PC-3 (cell line): ENCODE results near the gene CA7. TPM values are rescaled to one million over a fixed set of nuclear protein-coding genes. Genes with fewer than 3 reads are reported as not detected.

Source experiments
- ATAC-seq: fragments of 200-7000 bp; cut with Tn5 transposase; 2 replicates; pipeline ENCODE4 v1.9.1; 2020; ENCODE audit warnings: mild to moderate bottlenecking, moderate library complexity
- BruUV-seq: library from RNA; stranded (reverse); fragments of 400-500 nt; replicated peaks from 2 replicates; lab custom pipeline; 2021; lab: Mats Ljungman, UMichigan
- CTCF ChIA-PET: fragments of 300-600 bp; sonication (Branson Sonifier 250); formaldehyde crosslinking; loops from one replicate; lab custom pipeline; 2022; ENCODE audit warnings: antibody characterized with exemption; lab: Charles Lee
- POLR2A ChIA-PET: fragments of 300-600 bp; sonication (Branson Sonifier 250); formaldehyde crosslinking; loops from one replicate; lab custom pipeline; 2022; ENCODE audit warnings: antibody characterized with exemption; ENCODE audit not compliant: unreplicated experiment; lab: Charles Lee
- DNase-seq: peaks from one replicate; pipeline ENCODE4 v3.0.0-alpha.2; 2015
- H2AFZ ChIP-seq: fragments of 300-600 bp; sonication (generic); 2 replicates; pipeline ENCODE4 v1.6.0; 2016; ENCODE audit warnings: antibody characterized with exemption, low read length
- H3F3A ChIP-seq: fragments of 300-600 bp; sonication (generic); one replicate; pipeline ENCODE4 v1.6.0; 2017; ENCODE audit warnings: antibody characterized with exemption, low read length, control low read depth, mild to moderate bottlenecking; ENCODE audit not compliant: unreplicated experiment
- H3K27ac ChIP-seq: fragments of 300-600 bp; sonication (generic); 2 replicates; pipeline ENCODE4 v1.5.1; 2016; ENCODE audit warnings: mild to moderate bottlenecking, low read length
- H3K27me3 ChIP-seq: fragments of 300-600 bp; sonication (generic); 2 replicates; pipeline ENCODE4 v1.6.1; 2016; ENCODE audit warnings: low read length, mixed read lengths
- H3K36me3 ChIP-seq: fragments of 300-600 bp; sonication (generic); 2 replicates; pipeline ENCODE4 v1.6.1; 2016; ENCODE audit warnings: low read depth, mixed run types, low read length, mixed read lengths
- H3K4me1 ChIP-seq: fragments of 300-600 bp; sonication (generic); 2 replicates; pipeline ENCODE4 v1.5.1; 2016; ENCODE audit warnings: low read length; ENCODE audit not compliant: insufficient read depth
- H3K4me2 ChIP-seq: fragments of 300-600 bp; sonication (generic); 2 replicates; pipeline ENCODE4 v1.6.0; 2016; ENCODE audit warnings: low read length
- H3K4me3 ChIP-seq: fragments of 300-600 bp; sonication (generic); 2 replicates; pipeline ENCODE4 v1.5.1; 2016; ENCODE audit warnings: mild to moderate bottlenecking, low read length, mixed read lengths
- H3K79me2 ChIP-seq: fragments of 300-600 bp; sonication (generic); 2 replicates; pipeline ENCODE4 v1.6.1; 2017; ENCODE audit warnings: low read length, mixed read lengths
- H3K9ac ChIP-seq: fragments of 300-600 bp; sonication (generic); 2 replicates; pipeline ENCODE4 v1.6.0; 2016; ENCODE audit warnings: mild to moderate bottlenecking, low read length
- H3K9me2 ChIP-seq: fragments of 300-600 bp; sonication (generic); replicated peaks from 2 replicates; pipeline ENCODE4 v1.6.1; 2016; ENCODE audit warnings: mixed run types, low read length, mixed read lengths
- H3K9me3 ChIP-seq: fragments of 300-600 bp; sonication (generic); 2 replicates; pipeline ENCODE4 v1.6.1; 2016; ENCODE audit warnings: low read length, mixed read lengths
- H4K20me1 ChIP-seq: fragments of 300-600 bp; sonication (generic); 2 replicates; pipeline ENCODE4 v1.6.1; 2016; ENCODE audit warnings: low read length, mixed read lengths
- EZH2 ChIP-seq: fragments of 300-600 bp; sonication (generic); IDR thresholded peaks from one replicate; pipeline ENCODE4 v1.6.1; 2017; ENCODE audit warnings: antibody characterized with exemption, mild to moderate bottlenecking, low read length; ENCODE audit not compliant: unreplicated experiment
- EZH2phosphoT487 ChIP-seq: fragments of 300-600 bp; sonication (generic); IDR thresholded peaks from 2 replicates; pipeline ENCODE4 v1.6.1; 2018; ENCODE audit warnings: mild to moderate bottlenecking, antibody characterized with exemption, low read length, borderline replicate concordance
- intact Hi-C: fragments of 100-400 bp; cut with micrococcal nuclease; formaldehyde crosslinking; loops from 2 replicates; pipeline ENCODE4 v1.9.0; 2023
- total RNA-seq: library from RNA; depleted of rRNA; stranded (reverse); fragments of >200 nt; gene quantifications from 2 replicates; pipeline ENCODE4 v1.2.3, GENCODE V29; 2014
- TF ChIP-seq, protein P1 (sequence below): fragments of 300-600 bp; sonication (generic); conservative IDR thresholded peaks from 2 replicates; pipeline ENCODE4 v1.5.1; 2017; ENCODE audit warnings: antibody characterized with exemption, low read depth, mild to moderate bottlenecking, low read length

The CA7 gene
- total RNA-seq, 1 experiment from 2014 or later = not detected

DNA sequence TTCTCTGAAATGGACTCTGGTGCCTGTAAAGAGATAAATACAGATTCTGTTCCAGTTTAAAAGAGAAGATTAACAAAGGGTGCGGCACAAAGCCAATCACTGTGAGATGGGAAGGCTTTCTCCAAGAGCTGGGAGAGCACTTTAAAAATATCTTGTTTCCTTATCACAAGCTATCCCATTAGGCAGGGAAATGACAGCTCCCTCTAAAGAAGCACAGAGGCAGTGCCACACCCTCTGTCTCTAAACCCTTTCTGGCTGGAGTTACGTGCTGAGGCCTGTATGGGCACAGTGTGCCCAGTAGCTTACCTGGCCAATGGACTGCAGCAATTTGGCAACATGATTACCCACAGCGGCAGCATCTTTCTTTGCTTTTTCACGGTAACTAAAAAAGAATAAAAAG is 33.8 kb upstream of the CA7 start:
- POLR2A ChIA-PET = no interaction called here
- no peak overlapping the region for H3K9ac ChIP-seq
- H4K20me1 ChIP-seq = no peaks in the 10 kb centered on the region
- H3K27me3 ChIP-seq = no peaks in the 10 kb centered on the region
- intact Hi-C loops = no loop called here
- no peaks in the 10 kb centered on the region for H3K4me1 ChIP-seq
- CTCF ChIA-PET = no interaction called here
- H3K79me2 ChIP-seq = no peaks in the 10 kb centered on the region
- no peak for DNase-seq
- H3K9me2 ChIP-seq = no peaks in the 10 kb centered on the region
- no peak for ATAC-seq
- peaks cover 13% of the 10 kb centered on the region for H3K36me3 ChIP-seq
- BruUV-seq = no TSS peak
- no peak overlapping the region for H3K4me3 ChIP-seq
- no peak overlapping the region for H2AFZ ChIP-seq
- no peak overlapping the region for H3K4me2 ChIP-seq
- H3K27ac ChIP-seq = no peak overlapping the region
- H3F3A ChIP-seq = no peaks in the 10 kb centered on the region
- no peaks in the 10 kb centered on the region for H3K9me3 ChIP-seq
- TF ChIP-seq EZH2phosphoT487 = no peak
- no peak for TF ChIP-seq EZH2
- TF ChIP-seq, protein P1, sequence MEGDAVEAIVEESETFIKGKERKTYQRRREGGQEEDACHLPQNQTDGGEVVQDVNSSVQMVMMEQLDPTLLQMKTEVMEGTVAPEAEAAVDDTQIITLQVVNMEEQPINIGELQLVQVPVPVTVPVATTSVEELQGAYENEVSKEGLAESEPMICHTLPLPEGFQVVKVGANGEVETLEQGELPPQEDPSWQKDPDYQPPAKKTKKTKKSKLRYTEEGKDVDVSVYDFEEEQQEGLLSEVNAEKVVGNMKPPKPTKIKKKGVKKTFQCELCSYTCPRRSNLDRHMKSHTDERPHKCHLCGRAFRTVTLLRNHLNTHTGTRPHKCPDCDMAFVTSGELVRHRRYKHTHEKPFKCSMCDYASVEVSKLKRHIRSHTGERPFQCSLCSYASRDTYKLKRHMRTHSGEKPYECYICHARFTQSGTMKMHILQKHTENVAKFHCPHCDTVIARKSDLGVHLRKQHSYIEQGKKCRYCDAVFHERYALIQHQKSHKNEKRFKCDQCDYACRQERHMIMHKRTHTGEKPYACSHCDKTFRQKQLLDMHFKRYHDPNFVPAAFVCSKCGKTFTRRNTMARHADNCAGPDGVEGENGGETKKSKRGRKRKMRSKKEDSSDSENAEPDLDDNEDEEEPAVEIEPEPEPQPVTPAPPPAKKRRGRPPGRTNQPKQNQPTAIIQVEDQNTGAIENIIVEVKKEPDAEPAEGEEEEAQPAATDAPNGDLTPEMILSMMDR = no peak

DNA sequence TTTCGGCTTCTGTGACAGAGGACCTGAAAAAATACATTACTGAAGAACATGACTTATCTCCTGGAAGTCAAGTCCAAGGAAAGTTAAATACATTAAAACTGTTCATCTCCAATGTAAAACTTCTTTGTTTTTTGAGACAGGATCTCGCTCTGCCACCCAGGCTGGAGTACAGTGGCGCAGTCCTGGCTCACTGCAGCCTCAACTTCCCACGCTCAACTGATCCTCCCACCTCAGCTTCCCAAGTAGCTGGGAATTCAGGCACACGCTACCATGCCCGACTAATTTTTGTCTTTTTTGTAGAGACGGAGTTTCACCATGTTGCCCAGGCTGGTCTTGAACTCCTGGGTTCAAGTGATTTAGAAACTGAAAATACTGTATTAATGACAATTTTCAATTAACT is 33.2 kb upstream of the CA7 start:
- Histone ChIP-seq H3K27ac (no peak overlapping the region), H3K79me2 (no peaks in the 10 kb centered on the region), H3F3A (no peaks in the 10 kb centered on the region), H3K9me3 (no peaks in the 10 kb centered on the region), H3K27me3 (no peaks in the 10 kb centered on the region), H4K20me1 (no peaks in the 10 kb centered on the region), H3K4me3 (no peak overlapping the region), H3K36me3 (peaks cover 8% of the 10 kb centered on the region), H3K4me1 (no peaks in the 10 kb centered on the region), H2AFZ (no peak overlapping the region), H3K9ac (no peak overlapping the region), H3K9me2 (no peaks in the 10 kb centered on the region), H3K4me2 (no peak overlapping the region)
- CTCF ChIA-PET = no interaction called here
- no TSS peak for BruUV-seq
- ATAC-seq (no peak), DNase-seq (no peak)
- POLR2A ChIA-PET = no interaction called here
- TF ChIP-seq EZH2phosphoT487 = no peak
- no peak for TF ChIP-seq EZH2
- intact Hi-C loops = no loop called here

DNA sequence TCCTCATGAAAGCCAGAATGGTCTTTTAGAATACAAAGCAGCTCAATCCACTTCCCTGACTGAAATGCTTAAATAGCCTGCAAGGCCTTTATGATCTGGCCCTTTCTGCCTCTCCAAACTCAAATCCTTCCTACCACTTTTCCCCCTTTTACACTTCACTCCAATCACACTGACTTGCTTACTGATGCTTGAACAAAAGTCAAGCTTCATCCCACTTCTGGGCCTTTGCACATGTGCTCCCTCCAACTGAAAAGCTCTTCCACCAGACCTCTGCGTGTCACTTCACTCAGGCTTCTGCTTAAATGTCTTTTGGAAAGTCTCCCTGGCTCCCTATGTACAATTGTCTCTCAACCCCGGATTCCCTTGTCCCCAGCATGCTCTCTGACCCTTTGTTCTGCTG is 29.5 kb upstream of the CA7 start:
- H3K9me3 ChIP-seq = no peaks in the 10 kb centered on the region
- H3K27ac ChIP-seq = no peak overlapping the region
- ChIA-PET CTCF (interaction anchor here (0.6 kb wide), 1 partner anchor 101 kb away, joined by 3 read pairs; no protein-coding TSS in a partner anchor), POLR2A (no interaction called here)
- no peak overlapping the region for H3K9ac ChIP-seq
- DNase-seq (no peak), ATAC-seq (no peak)
- no peaks in the 10 kb centered on the region for H3K4me1 ChIP-seq
- H3K4me3 ChIP-seq = no peak overlapping the region
- intact Hi-C loops = no loop called here
- no TSS peak for BruUV-seq
- no peaks in the 10 kb centered on the region for H3K79me2 ChIP-seq
- H3F3A ChIP-seq = no peaks in the 10 kb centered on the region
- H4K20me1 ChIP-seq = no peaks in the 10 kb centered on the region
- H3K36me3 ChIP-seq = peaks cover 22% of the 10 kb centered on the region
- no peak overlapping the region for H3K4me2 ChIP-seq
- no peak overlapping the region for H2AFZ ChIP-seq
- H3K9me2 ChIP-seq = no peaks in the 10 kb centered on the region
- no peaks in the 10 kb centered on the region for H3K27me3 ChIP-seq
- TF ChIP-seq, protein P1 = no peak
- TF ChIP-seq EZH2 = no peak
- TF ChIP-seq EZH2phosphoT487 = no peak
